WTC11 (cell line): Measurements from ENCODE around the gene TSPAN31. TPM values are rescaled to one million over a fixed set of nuclear protein-coding genes. Genes with fewer than 3 reads are reported as not detected.

ENCODE experiments used
- ATAC-seq: fragments of 200-7000 bp; cut with Tn5 transposase; 2 replicates; pipeline ENCODE4 v1.10.0; 2021; ENCODE audit warnings: mild to moderate bottlenecking, moderate library complexity
- CTCF ChIA-PET: fragments of 300-600 bp; sonication (Branson Sonifier 250); formaldehyde crosslinking; loops from one replicate; lab custom pipeline; 2021; ENCODE audit warnings: antibody characterized with exemption; lab: Charles Lee
- POLR2A ChIA-PET: fragments of 350-600 bp; sonication (Branson Sonifier 250); formaldehyde crosslinking; loops from one replicate; lab custom pipeline; 2021; ENCODE audit warnings: antibody characterized with exemption; lab: Charles Lee
- DNase-seq: peaks from one replicate; pipeline ENCODE4 v3.0.0; 2021; ENCODE audit warnings: low spot score
- H3K27ac Mint-ChIP-seq: 2 replicates; pipeline ENCODE4 v1.8.0; 2021; ENCODE audit warnings: mixed read lengths
- H3K27me3 Mint-ChIP-seq: 2 replicates; pipeline ENCODE4 v1.8.0; 2021; ENCODE audit warnings: low read depth, mild to moderate bottlenecking, moderate library complexity, mixed read lengths
- H3K36me3 Mint-ChIP-seq: 2 replicates; pipeline ENCODE4 v1.8.0; 2021; ENCODE audit warnings: mixed read lengths
- H3K4me1 Mint-ChIP-seq: 2 replicates; pipeline ENCODE4 v1.8.0; 2022; ENCODE audit warnings: mixed read lengths
- H3K4me3 Mint-ChIP-seq: 2 replicates; pipeline ENCODE4 v1.8.0; 2021; ENCODE audit warnings: mild to moderate bottlenecking, moderate library complexity, mixed read lengths
- H3K9me3 Mint-ChIP-seq: 2 replicates; pipeline ENCODE4 v1.8.0; 2021; ENCODE audit warnings: mixed read lengths
- AR ChIP-seq: fragments of 250-450 bp; sonication (Bioruptor Pico); IDR thresholded peaks from 2 replicates; pipeline ENCODE4 v1.9.0; 2021; ENCODE audit warnings: mild to moderate bottlenecking
- ATF3 ChIP-seq: sonication (generic); formaldehyde crosslinking; conservative IDR thresholded peaks from 2 replicates; pipeline ENCODE4 v1.8.1; 2022; ENCODE audit warnings: mild to moderate bottlenecking, missing genetic modification reagents
- CREM ChIP-seq: sonication (generic); formaldehyde crosslinking; IDR thresholded peaks from 2 replicates; pipeline ENCODE4 v1.8.1; 2022; ENCODE audit warnings: mild to moderate bottlenecking, missing genetic modification reagents, moderate library complexity
- CTCF ChIP-seq: fragments of 200-600 bp; IDR thresholded peaks from 2 replicates; pipeline ENCODE4 v1.8.0; 2022; ENCODE audit warnings: antibody characterized with exemption
- FOXJ3 ChIP-seq: sonication (generic); formaldehyde crosslinking; IDR thresholded peaks from 2 replicates; pipeline ENCODE4 v1.9.0; 2021; ENCODE audit warnings: missing genetic modification reagents, mild to moderate bottlenecking, borderline replicate concordance
- GRHL2 ChIP-seq: fragments of 250-450 bp; sonication (Bioruptor Pico); IDR thresholded peaks from 2 replicates; pipeline ENCODE4 v1.8.0; 2022; ENCODE audit warnings: mild to moderate bottlenecking, moderate library complexity; ENCODE audit not compliant: insufficient replicate concordance, severe bottlenecking
- HMGA2 ChIP-seq: fragments of 250-450 bp; sonication (Bioruptor Pico); IDR thresholded peaks from 2 replicates; pipeline ENCODE4 v1.4.0; 2021; ENCODE audit warnings: mild to moderate bottlenecking, moderate library complexity
- JAZF1 ChIP-seq: fragments of 250-450 bp; sonication (Bioruptor Pico); IDR thresholded peaks from 2 replicates; pipeline ENCODE4 v1.9.0; 2021; ENCODE audit warnings: moderate library complexity, mild to moderate bottlenecking, inconsistent platforms
- KAT7 ChIP-seq: sonication (generic); formaldehyde crosslinking; IDR thresholded peaks from 2 replicates; pipeline ENCODE4 v1.8.1; 2023; ENCODE audit warnings: missing genetic modification reagents, mild to moderate bottlenecking, borderline replicate concordance
- MAX ChIP-seq: sonication (generic); formaldehyde crosslinking; IDR thresholded peaks from 2 replicates; pipeline ENCODE4 v1.8.0; 2022; ENCODE audit warnings: mild to moderate bottlenecking, missing genetic modification reagents
- MYBL2 ChIP-seq: sonication (generic); formaldehyde crosslinking; IDR thresholded peaks from 2 replicates; pipeline ENCODE4 v1.8.1; 2023; ENCODE audit warnings: mild to moderate bottlenecking, moderate library complexity, missing genetic modification reagents
- NFE2L1 ChIP-seq: sonication (generic); formaldehyde crosslinking; IDR thresholded peaks from 2 replicates; pipeline ENCODE4 v1.8.1; 2023; ENCODE audit warnings: missing genetic modification reagents
- SP1 ChIP-seq: sonication (generic); formaldehyde crosslinking; conservative IDR thresholded peaks from 2 replicates; pipeline ENCODE4 v1.8.1; 2022; ENCODE audit warnings: missing genetic modification reagents
- TEAD1 ChIP-seq: sonication (generic); formaldehyde crosslinking; IDR thresholded peaks from 2 replicates; pipeline ENCODE4 v1.8.0; 2022; ENCODE audit warnings: mild to moderate bottlenecking, missing genetic modification reagents
- TEAD4 ChIP-seq: sonication (generic); formaldehyde crosslinking; IDR thresholded peaks from 2 replicates; pipeline ENCODE4 v1.8.0; 2022; ENCODE audit warnings: mild to moderate bottlenecking, missing genetic modification reagents
- USF2 ChIP-seq: sonication (generic); formaldehyde crosslinking; IDR thresholded peaks from 2 replicates; pipeline ENCODE4 v1.8.1; 2023; ENCODE audit warnings: mild to moderate bottlenecking, missing genetic modification reagents, moderate library complexity
- ZNF138 ChIP-seq: sonication (generic); formaldehyde crosslinking; conservative IDR thresholded peaks from 2 replicates; pipeline ENCODE4 v1.8.1; 2022; ENCODE audit warnings: mild to moderate bottlenecking, moderate library complexity, missing genetic modification reagents
- ZNF281 ChIP-seq: sonication (generic); formaldehyde crosslinking; IDR thresholded peaks from 2 replicates; pipeline ENCODE4 v1.8.0; 2023; ENCODE audit warnings: mild to moderate bottlenecking, missing genetic modification reagents
- ZNF423 ChIP-seq: fragments of 250-450 bp; sonication (Bioruptor Pico); IDR thresholded peaks from 2 replicates; pipeline ENCODE4 v2.1.2; 2022; ENCODE audit warnings: mild to moderate bottlenecking, moderate library complexity
- total RNA-seq: library from RNA; stranded (reverse); gene quantifications from 3 replicates; pipeline ENCODE4 v1.2.3, GENCODE V29; 2021
- TF ChIP-seq, protein P1 (sequence below): sonication (generic); formaldehyde crosslinking; IDR thresholded peaks from 2 replicates; pipeline ENCODE4 v1.8.1; 2022; ENCODE audit warnings: missing genetic modification reagents, borderline replicate concordance
- TF ChIP-seq, protein P2 (sequence below): sonication (generic); formaldehyde crosslinking; IDR thresholded peaks from 2 replicates; pipeline ENCODE4 v1.8.0; 2023; ENCODE audit warnings: missing genetic modification reagents, mild to moderate bottlenecking, borderline replicate concordance

Gene TSPAN31
- total RNA-seq, 1 experiment from 2014 or later = 9.9 TPM

- DNase-seq = peak; percentile 96
- ChIA-PET CTCF (interaction anchor here (0.6 to 2.8 kb wide), 17 partner anchors 11 to 200 kb away, joined by 3 to 17 read pairs (median 4); partner anchors contain the start of genes CYP27B1, EEF1AKMT3 and METTL1), POLR2A (interaction anchor here (0.7 to 1.0 kb wide), 3 partner anchors 16 to 54 kb away, joined by 3 to 4 read pairs (median 4); partner anchors contain the start of gene CYP27B1)
- peak within 1 kb of the TSS; percentile 100 for H3K4me3 Mint-ChIP-seq
- H3K9me3 Mint-ChIP-seq = no peaks in the 10 kb centered on the region
- H3K27ac Mint-ChIP-seq = peak within 1 kb of the TSS; percentile 97
- peaks cover 4% of the 10 kb centered on the region; the same call in 1 of the 2 replicates for H3K4me1 Mint-ChIP-seq
- peak; percentile 91 for ATAC-seq
- H3K36me3 Mint-ChIP-seq = peaks cover 28% of the 10 kb centered on the region
- H3K27me3 Mint-ChIP-seq = no peaks in the 10 kb centered on the region
- TF ChIP-seq FOXJ3 (CRISPR knock-in tag) (no peak), AR (CRISPR knock-in tag) (no peak), MAX (CRISPR knock-in tag) (peak; percentile 83), JAZF1 (no peak), ZNF423 (CRISPR knock-in tag) (no peak), ZNF138 (CRISPR knock-in tag) (no peak), NFE2L1 (CRISPR knock-in tag) (peak; percentile 76), ZNF281 (CRISPR knock-in tag) (no peak), TEAD1 (CRISPR knock-in tag) (peak; percentile 86), ATF3 (CRISPR knock-in tag) (peak; percentile 80; the same call in 1 of the 2 replicates), HMGA2 (CRISPR knock-in tag) (no peak), CREM (CRISPR knock-in tag) (peak; percentile 88; the same call in 1 of the 2 replicates), MYBL2 (CRISPR knock-in tag) (peak; percentile 72; the same call in 1 of the 2 replicates), SP1 (peak; percentile 89), KAT7 (CRISPR knock-in tag) (no peak), USF2 (no peak), CTCF (peak; percentile 77), GRHL2 (no peak), TEAD4 (CRISPR knock-in tag) (0 out of 2 replicates have a peak, but pooled peaks have one; percentile 46)
- TF ChIP-seq, protein P1, sequence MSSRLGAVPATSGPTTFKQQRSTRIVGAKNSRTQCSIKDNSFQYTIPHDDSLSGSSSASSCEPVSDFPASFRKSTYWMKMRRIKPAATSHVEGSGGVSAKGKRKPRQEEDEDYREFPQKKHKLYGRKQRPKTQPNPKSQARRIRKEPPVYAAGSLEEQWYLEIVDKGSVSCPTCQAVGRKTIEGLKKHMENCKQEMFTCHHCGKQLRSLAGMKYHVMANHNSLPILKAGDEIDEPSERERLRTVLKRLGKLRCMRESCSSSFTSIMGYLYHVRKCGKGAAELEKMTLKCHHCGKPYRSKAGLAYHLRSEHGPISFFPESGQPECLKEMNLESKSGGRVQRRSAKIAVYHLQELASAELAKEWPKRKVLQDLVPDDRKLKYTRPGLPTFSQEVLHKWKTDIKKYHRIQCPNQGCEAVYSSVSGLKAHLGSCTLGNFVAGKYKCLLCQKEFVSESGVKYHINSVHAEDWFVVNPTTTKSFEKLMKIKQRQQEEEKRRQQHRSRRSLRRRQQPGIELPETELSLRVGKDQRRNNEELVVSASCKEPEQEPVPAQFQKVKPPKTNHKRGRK (CRISPR knock-in tag) = no peak
- TF ChIP-seq, protein P2, sequence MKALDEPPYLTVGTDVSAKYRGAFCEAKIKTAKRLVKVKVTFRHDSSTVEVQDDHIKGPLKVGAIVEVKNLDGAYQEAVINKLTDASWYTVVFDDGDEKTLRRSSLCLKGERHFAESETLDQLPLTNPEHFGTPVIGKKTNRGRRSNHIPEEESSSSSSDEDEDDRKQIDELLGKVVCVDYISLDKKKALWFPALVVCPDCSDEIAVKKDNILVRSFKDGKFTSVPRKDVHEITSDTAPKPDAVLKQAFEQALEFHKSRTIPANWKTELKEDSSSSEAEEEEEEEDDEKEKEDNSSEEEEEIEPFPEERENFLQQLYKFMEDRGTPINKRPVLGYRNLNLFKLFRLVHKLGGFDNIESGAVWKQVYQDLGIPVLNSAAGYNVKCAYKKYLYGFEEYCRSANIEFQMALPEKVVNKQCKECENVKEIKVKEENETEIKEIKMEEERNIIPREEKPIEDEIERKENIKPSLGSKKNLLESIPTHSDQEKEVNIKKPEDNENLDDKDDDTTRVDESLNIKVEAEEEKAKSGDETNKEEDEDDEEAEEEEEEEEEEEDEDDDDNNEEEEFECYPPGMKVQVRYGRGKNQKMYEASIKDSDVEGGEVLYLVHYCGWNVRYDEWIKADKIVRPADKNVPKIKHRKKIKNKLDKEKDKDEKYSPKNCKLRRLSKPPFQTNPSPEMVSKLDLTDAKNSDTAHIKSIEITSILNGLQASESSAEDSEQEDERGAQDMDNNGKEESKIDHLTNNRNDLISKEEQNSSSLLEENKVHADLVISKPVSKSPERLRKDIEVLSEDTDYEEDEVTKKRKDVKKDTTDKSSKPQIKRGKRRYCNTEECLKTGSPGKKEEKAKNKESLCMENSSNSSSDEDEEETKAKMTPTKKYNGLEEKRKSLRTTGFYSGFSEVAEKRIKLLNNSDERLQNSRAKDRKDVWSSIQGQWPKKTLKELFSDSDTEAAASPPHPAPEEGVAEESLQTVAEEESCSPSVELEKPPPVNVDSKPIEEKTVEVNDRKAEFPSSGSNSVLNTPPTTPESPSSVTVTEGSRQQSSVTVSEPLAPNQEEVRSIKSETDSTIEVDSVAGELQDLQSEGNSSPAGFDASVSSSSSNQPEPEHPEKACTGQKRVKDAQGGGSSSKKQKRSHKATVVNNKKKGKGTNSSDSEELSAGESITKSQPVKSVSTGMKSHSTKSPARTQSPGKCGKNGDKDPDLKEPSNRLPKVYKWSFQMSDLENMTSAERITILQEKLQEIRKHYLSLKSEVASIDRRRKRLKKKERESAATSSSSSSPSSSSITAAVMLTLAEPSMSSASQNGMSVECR (CRISPR knock-in tag) = peak; percentile 80
Observed at GRCh38 chr12:57782608-57783465, 38.0 kb downstream of the TSPAN31 start, which contains the start of gene TSFM. Gene TSFM (plus strand): TSS chr12:57782787. CDS start chr12:57782802, 15 bp downstream.
